Stimulated activated CD8-positive, alpha-beta memory T cell treated with anti-CD3 and anti-CD28 coated beads, Interleukin-7, amount 100 ng/mL, for 1 hour (primary cell): ENCODE results near the gene KRTAP6-2.

Source experiments
- DNase-seq, 2 donors: peaks; one replicate each; pipeline ENCODE4 v3.0.0-alpha.2; 2020; ENCODE audit warnings: low read depth in 2 of 2

Gene KRTAP6-2, protein sequence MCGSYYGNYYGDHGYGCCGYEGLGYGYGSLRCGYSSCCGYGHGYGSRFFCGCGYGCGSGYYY

DNA sequence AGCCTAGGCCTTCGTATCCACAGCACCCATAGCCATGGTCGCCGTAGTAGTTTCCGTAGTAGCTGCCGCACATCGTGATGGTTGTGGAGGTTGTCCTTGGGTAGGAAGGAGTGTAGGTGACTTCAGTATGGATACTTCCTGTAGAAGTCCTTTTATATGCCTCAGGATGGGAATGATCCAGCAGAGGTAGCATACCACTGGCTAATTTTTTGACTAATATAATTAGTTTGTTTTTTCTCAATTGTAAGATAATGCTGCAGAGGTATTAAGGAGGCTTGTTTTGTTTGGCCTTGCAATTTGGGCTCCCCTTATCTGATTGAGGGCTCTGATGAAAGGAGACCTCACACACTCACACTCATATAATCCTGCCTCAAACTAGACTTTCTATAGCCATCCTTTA, at the start of gene KRTAP6-2:
KRTAP6-2 (minus strand) TSS at position 101 of the 400 bp plus-strand sequence; CDS start at position 73, 28 bp downstream.
- no peak for DNase-seq

DNA sequence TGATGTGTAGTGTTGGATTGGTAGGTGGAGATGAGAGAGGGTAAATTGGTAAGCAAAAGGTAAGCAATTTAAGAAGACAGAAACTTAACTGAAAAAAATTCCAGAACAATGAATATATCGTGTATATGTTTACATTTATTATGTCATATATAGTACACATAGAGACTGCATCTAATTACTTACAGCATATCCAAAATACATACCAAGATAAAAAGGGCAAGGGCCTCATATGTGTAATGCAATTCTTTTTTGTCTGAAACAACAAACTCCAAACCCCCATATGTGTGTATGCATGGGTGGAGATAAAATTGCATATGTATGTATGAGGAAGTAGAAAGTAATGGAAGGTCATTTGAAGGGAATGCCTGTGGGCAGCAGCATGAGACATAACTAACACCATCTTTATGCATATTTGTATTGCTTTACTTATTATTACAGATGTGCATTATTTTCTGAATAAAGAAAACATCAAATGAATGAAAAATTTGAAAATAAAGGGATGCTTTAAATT, 48.3 kb upstream of the KRTAP6-2 start:
- no peak for DNase-seq

DNA sequence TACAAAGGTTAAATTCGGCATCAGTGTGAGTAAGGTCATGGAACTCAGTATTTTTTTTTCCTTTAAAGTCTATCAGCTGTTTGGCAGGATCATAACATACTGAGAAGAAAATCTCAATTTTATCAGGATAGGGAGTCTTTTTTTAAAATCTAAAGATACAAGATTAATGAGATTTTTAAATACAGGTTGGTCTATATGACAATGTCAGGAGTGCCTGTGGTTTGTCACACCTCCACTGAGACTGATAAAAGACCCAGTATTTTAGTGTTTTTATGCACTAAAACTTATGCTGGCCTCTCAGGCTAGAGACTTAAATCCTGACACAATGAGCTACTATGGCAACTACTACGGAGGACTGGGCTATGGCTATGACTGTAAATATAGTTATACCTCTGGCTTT, 43.9 kb upstream of the KRTAP6-2 start, which contains the start of gene KRTAP20-3:
KRTAP20-3 (plus strand) TSS at position 301 of the 400 bp plus-strand sequence.
- no peak for DNase-seq

DNA sequence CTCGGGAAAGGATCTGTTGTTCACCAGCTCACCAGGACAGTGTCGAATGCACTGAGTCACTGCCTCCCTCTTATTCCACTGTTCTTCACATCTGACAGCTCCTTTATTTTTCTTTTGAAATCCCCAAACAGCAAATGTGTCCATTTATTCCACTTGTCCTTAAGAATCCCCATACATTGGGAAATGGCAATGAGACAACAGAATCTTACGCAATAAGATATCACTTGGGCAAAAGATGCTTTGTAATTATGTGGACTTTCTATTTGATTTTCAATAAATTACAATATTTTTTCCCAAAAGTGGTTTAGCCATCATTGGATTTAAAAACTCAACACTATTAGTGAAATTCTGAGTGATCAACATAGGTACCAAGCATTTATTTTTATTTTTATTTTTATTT, 40.0 kb upstream of the KRTAP6-2 start:
- DNase-seq = no peak

DNA sequence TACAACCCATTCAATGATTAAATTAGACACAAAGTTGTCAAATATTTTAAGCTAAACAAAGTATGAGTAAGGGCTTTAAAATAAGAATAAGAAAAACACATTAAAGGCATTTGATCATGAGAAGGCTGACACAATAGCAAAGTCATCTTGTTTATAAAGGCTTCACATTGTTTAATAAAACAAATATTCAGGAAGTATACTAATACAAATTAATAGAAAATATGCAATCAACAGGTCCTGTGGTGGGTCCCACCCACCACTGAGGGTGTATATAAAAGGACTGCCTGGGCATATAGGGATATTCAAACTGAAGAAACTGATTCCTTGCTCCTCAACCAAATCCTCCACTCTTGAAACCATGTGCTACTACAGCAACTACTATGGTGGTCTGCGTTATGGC, 36.2 kb upstream of the KRTAP6-2 start, which contains the start of gene KRTAP20-2:
KRTAP20-2 (plus strand) TSS at position 301 of the 400 bp plus-strand sequence; CDS start at position 359, 58 bp downstream.
- no peak for DNase-seq

DNA sequence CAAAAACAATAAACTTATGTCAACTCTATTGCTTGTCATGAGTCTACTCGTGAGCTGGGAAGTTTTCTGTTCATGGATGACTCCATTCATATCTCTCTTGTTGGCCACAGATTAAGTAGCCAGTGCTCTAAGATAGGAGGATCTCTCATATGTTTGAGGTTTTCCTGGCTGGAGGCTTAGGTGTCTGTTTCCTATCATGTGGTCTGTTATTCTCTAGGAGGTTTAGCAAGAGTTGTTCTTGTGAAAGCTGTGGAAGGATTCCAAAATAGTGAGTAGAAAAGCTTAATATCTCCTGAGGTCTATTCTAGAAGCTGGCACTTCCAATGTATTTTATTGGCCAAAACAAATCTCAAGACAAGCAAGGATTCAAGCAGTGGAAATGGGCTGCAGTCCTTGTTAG, 30.5 kb upstream of the KRTAP6-2 start:
- no peak for DNase-seq

DNA sequence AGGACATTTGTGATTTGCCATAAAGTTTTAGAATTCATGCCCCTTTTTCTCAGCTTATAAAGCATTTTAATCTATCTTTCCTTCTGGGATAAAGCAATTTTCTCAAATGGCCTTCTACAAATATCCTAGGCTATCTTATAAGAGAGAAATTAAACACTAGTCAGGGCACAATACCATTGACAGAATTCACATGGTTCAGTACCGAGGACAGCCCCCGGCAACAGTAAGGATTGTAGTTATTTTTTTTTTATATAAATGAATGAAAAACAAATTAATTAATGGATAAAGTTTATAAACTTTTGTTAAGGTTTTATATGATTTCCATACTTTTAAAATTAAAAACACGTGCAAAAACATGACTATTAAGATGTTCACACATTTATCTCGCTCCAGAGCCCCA, 29.4 kb upstream of the KRTAP6-2 start:
- DNase-seq = no peak

DNA sequence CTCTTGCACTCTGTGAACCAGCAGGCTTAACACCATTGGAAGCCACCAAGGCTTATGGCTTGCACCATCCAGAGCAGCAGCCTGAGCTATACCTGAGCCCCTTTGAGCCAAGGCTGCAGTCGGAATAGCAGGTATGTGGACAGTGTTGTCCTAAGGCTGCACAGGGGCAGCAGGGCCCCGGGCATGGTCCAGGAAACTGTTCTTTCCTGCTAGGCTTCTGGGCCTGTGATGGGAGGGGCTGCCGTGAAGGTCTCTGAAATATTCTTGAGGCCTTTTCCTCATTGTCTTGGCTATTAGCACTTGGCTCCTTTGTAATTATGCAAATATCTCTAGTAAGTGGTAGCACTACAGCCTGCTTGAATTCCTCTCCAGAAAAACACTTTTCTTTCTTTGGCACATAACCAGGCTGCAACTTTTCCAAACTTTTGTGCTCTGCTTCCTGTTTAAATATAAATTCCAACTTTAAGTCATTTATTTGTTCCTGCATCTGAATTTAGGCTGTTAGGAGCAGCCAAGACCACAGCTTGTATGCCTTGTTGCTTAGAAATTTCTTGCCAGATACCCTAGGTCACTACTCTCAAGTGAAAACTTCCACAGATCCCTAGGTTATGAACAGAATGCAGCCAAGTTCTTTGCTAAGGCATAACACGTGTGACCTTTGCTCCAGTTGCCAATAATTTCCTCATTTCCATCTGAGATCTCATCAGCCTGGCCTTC, 26.9 kb upstream of the KRTAP6-2 start:
- no peak for DNase-seq

DNA sequence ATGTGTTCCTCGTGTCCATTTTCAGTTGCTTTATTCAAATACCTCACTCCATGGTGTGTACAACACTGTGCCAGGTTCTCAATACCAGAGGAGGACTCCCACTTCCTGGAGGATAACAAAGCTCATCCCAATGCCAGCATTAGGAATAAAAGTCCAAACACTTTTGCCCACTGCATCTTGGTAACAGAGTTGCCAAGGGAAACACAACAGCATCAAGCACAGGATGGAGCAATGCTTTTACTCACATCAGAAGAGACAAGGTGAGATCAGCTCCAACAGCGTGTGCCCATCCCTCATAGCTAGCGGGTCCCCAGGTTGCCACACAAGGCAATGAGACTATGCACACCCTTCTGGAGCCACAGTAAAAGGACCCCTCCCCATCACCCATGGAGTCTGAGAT, 24.7 kb upstream of the KRTAP6-2 start:
- DNase-seq = no peak

DNA sequence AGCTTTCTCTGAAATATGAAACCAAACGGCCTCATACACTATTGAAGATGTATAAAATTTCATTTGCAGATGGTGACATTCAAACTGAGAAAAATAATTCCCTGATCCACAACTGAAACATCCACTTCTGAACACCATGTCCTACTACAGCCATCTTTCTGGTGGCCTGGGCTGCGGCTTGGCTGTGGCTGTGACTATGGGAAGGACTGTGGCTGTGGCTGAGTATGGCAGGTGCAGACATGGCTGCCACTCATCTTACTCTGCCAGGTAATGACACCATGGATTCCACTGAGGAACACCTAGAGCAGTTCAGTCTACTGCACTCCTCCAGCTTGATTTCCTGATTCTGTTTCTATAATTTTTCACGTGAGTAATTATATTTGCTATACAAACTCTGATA, 21.8 kb upstream of the KRTAP6-2 start, which contains the start of gene KRTAP20-4:
KRTAP20-4 (plus strand) TSS at position 106 of the 400 bp plus-strand sequence.
- DNase-seq = no peak

DNA sequence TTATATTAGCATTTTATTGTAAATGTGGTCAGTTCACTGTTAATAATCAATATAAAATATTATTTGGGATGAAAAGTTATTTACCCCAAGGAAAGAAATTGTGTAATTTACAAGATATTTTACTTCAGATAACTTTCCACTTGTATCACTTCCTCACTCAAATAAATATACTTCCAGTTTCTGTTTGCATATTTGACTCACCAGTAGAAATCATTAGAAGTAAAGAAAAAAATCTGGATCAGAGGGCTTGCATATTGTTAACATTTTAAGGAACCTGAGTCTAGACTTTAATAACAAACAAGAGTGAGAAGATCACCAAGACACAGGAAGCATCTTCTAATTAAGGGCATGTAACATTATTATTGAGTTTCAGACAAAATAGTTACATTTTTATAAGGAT, 21.4 kb upstream of the KRTAP6-2 start:
- DNase-seq = no peak

DNA sequence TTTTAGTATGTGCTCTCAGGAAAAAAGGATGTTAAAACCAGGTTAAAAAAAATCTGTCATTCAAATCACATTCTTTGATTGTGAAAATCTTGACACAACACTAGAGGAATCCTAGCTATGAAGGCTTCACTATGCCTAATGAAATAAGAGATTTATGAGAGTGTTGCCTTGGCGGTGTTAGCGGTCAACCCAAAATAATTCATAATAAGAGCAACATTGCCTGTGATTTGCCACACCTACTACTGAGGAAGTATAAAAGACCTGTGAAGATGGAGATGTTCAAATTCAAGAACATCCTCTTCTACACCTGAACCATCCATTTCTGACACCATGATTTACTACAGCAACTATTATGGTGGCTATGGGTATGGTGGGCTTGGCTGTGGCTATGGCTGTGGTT, 17.4 kb upstream of the KRTAP6-2 start, which contains the start of gene KRTAP20-1:
KRTAP20-1 (plus strand) TSS at position 301 of the 400 bp plus-strand sequence; CDS start at position 331, 30 bp downstream.
- no peak for DNase-seq

DNA sequence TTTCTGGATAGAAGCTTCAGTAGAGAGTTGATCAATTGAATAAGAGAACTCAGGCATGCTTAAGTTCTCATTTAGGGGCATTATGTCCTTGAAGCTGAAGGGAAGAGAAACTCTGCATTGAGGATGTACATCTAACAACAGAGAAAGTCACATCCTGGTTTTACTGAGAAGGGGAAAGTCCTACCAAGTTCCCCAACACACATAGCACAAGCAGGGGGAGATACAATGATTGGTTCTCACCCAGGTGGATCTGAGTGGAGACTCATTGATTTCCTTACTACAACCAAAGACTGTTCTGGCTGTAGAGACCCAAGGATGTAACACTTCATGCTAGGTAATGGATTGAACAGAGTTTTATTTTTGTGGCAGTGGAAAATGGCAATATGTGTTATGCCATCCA, 16.5 kb upstream of the KRTAP6-2 start:
- no peak for DNase-seq

DNA sequence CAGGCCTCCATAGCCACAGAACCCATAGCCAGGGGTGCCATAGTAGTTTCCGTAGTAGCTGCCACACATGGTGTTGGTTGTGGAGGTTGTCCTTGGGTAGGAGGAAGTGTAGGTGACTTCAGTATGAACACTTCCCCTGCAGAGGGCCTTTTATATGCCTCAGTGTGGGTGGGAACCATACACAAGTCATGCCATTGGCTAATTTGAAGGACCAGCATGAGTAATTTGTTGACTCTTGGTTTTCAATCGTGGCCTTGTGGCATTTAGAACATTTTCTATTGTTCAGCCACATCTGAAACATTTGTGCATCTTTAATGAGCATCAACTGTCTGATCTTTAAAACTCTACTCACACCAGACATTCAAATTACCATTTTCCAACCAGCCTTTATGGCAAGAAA, 15.1 kb upstream of the KRTAP6-2 start, which contains the start of gene KRTAP6-1:
KRTAP6-1 (minus strand) TSS at position 95 of the 400 bp plus-strand sequence; CDS start at position 69, 26 bp downstream.
- DNase-seq = no peak

DNA sequence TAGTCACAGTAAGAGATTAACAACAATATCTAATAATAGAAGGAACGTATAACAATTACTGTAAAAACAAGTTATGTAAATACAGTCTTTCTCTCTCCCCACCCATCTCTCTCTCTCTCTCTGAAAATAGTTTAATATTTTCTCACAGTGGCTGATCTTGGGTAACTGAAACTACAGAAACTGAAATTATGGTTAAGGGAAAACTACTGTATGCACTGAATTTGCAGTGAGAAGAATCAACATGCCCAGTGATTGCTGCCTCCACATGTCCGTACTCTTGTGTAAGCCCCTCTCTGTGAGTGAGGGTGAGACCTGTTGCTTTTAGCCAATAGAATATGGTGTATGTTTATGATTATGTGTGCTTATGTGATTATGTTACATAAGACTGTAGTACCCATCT, 13.4 kb upstream of the KRTAP6-2 start:
- no peak for DNase-seq

DNA sequence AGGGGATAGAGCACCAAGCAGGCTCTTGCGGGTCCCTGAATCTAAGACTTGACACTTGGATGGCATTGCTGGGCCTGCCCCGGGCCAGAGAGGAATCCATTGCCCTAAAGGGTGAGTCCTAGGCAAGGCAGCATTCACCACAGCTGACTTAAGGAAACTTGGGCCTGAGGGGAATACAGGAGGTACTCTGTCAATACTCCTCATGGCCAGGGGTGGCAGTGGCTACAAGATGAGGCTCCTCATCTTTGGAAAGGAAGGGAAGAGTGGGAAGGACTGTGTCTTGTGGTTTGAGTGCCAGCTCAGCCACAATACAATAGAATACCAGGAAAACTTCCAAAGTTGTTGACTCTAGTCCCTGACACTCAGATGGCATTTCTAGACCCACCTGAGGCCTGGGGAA, 7.3 kb upstream of the KRTAP6-2 start:
- no peak for DNase-seq

DNA sequence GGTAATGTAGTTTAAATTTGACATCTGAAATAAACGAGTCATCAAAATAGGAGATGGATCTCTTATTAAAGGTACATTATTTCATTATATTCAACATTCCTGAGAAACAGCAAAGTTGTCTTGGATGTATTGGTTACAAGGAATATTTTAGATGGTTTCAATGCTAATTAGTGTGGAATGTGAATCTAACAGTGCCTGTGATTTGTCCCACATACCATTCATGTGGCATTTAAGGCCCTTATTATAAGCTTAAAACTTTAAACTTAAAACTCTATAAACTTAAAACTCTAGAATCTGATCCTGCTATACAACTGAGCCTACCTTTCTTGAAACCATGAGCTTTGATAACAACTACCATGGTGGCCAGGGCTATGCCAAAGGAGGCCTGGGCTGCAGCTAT, 2.1 kb upstream of the KRTAP6-2 start, which contains the start of gene KRTAP22-1:
KRTAP22-1 (plus strand) TSS at position 301 of the 400 bp plus-strand sequence.
- no peak for DNase-seq

DNA sequence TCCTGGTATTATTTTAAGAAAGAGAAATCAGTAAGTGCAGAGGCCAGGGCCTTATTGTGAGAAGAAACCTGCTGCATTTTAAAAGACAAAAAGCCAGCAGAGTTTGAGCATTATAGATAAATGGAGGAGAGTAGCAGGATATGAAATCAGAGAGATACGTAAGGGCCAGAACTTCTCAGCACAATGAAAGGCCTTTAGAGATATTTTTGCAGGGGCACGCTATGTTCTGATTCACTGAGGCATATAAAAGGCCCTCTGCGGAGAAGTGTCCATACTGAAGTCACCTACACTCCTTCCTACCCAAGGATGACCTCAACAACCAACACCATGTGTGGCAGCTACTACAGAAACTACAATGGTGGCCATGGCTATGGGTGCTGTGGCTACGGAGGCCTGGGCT, 6.6 kb downstream of the KRTAP6-2 start, which contains the start of gene KRTAP6-3:
KRTAP6-3 (plus strand) TSS at position 301 of the 400 bp plus-strand sequence; CDS start at position 307, 6 bp downstream.
- DNase-seq = no peak

DNA sequence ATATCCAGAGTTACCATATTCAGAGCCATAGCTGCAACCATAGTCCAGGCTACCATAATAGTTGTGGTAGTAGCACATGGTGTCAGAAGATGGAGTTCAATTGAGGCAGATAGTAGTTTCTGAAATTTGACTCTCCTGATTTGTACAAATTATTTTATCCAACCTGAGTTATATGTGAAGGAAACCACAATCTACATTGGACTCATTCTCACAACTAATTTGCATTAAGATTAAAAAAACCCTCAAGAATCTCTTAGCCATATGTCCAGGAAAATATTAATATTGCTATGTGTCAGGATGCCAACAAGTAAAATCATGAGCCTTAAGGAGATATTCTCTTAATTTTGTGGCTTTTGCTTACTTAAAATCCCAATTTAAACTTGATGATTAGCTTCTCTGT, 8.4 kb downstream of the KRTAP6-2 start, which contains the start of gene KRTAP22-2:
KRTAP22-2 (minus strand) TSS at position 101 of the 400 bp plus-strand sequence.
- DNase-seq = no peak

DNA sequence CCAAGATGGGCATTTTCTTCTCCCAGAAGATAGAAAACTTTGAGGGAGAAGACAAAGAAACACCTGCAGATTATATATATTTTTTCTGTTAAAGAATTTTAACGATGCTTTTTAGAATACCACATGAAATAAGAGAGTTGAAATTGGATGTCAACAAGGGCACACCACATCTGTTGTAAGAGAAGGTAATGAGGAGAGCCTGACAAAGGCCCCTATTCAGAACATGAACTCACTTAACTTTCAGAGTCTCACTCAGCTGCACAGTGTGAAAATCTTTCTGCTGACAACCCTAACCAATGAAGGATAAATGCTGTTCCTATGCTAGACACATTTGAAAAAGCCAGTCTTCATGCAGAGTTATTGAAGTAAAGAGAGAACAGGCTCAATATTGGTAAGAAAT, 15.8 kb downstream of the KRTAP6-2 start:
- no peak for DNase-seq

DNA sequence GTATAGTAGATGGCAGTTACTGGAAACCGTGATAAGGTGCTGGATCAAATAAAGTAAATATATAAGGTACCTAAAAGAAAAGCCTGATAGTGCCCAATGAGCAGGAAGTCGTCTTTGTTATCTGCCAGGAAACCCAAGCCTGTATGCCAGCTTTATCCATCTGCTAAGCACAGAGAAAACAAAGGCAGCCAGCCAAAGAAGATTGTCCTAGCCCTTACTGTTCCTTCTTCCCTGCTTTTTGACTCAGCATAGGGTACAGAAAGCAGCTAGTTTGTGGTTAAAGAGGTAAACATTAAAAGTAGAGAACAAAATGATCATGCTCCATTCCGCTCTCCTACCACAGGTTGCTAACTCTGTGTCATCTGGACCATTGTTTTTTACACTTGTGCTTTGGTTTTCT, 18.6 kb downstream of the KRTAP6-2 start:
- DNase-seq = no peak

DNA sequence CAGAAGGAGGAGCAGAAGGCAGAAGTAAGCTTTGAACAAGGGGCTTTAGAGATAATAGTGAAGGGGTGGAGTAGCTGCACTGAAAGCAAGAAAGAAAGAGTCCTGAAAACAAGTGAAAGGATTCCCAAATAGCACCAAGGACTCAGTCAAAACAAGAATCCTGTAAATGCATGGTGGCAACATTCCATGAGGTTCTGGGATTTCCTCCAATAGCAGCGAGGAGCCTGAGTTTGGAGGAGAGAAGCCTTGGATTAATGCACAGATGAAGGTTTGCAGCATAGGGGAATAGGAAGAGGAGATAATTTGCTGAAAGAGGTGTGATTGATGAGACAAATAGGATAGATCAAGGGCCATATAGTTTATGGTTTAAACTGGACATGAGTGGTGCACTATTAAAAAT, 19.4 kb downstream of the KRTAP6-2 start:
- no peak for DNase-seq

DNA sequence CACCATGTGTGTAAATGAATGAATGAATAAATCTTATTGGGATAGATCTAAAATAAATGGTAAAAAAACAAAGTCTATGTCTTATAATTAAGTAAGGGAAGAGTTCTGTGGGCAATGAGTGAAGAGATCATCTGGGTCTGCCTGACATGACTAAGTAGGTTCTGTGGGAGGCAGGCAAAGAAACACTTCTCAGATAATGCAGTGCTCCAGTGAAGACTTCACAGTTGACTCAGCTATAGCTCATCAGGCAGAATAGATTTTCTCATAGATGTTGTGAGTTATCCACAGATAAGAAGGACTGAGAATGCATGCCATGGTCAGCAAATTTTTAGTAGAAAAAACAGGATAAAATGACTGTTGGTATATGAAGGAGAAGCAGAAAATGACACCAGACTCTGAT, 20.9 kb downstream of the KRTAP6-2 start:
- no peak for DNase-seq
